Heart right ventricle (tissue), 16 donors: ENCODE results near the gene ZNF331. TPM values are rescaled to one million over a fixed set of nuclear protein-coding genes. Genes with fewer than 3 reads are reported as not detected.

Experiments
- ATAC-seq, 8 donors: fragments of 200-7000 bp; cut with Tn5 transposase; one replicate each; pipeline ENCODE4 v1.9.1; 2020; ENCODE audit warnings: mild to moderate bottlenecking in 8 of 8, moderate library complexity in 8 of 8, moderate number of reproducible peaks in 1 of 8
- DNase-seq, 2 donors: peaks; one replicate each; pipeline ENCODE4 v3.0.0-alpha.2; 2020
- H3K27ac ChIP-seq, 10 donors: fragments of 200-600 bp; sonication (generic) in 2 of 10; one replicate each; pipeline versions ENCODE4 v1.5.0 to v1.8.0; 2020 to 2022; ENCODE audit warnings: mild to moderate bottlenecking in 3 of 10
- H3K27me3 ChIP-seq, 7 donors: fragments of 200-600 bp; one replicate each; pipeline ENCODE4 v1.8.0; 2021 to 2022; ENCODE audit warnings: mild to moderate bottlenecking in 2 of 7
- H3K36me3 ChIP-seq, 9 donors: fragments of 200-600 bp; sonication (generic) in 1 of 9; one replicate each; pipeline versions ENCODE4 v1.5.0 to v1.8.0; 2020 to 2022; ENCODE audit warnings: mild to moderate bottlenecking in 2 of 9
- H3K4me1 ChIP-seq, 9 donors: fragments of 200-600 bp; sonication (generic) in 1 of 9; one replicate each; pipeline versions ENCODE4 v1.5.0 to v1.8.0; 2020 to 2022; ENCODE audit warnings: mild to moderate bottlenecking in 4 of 9
- H3K4me3 ChIP-seq, 10 donors: fragments of 200-600 bp; sonication (generic) in 2 of 10; one replicate each; pipeline versions ENCODE4 v1.5.0 to v1.8.0; 2020 to 2022; ENCODE audit warnings: mild to moderate bottlenecking in 7 of 10, moderate library complexity in 2 of 10
- H3K9me3 ChIP-seq, 11 donors: fragments of 200-600 bp in 10 of 11; sonication (generic) in 2 of 11; one replicate each; pipeline versions ENCODE4 v1.5.0 to v1.8.0; 2013 to 2022; ENCODE audit warnings: mild to moderate bottlenecking in 2 of 11, control low read depth in 1 of 11, moderate library complexity in 1 of 11
- CTCF ChIP-seq, 9 donors: fragments of 200-600 bp; sonication (generic) in 2 of 9; IDR thresholded peaks; one replicate each; pipeline versions ENCODE4 v1.5.0 to v1.8.0; 2021 to 2022; ENCODE audit warnings: antibody characterized with exemption in 9 of 9, mild to moderate bottlenecking in 5 of 9, moderate library complexity in 1 of 9
- WGBS, 2 donors: extraction: QIAGEN DNeasy Blood & Tissue Kit; methylation state at CpG; one replicate each; pipeline ENCODE4 v1.1.7; 2013; ENCODE audit warnings: inconsistent platforms in 1 of 2; 5-methylcytosine and 5-hydroxymethylcytosine counted together
- intact Hi-C, 10 donors: fragments of 100-400 bp; cut with DNase I; formaldehyde crosslinking; loops; one replicate each; pipeline versions ENCODE4 v1.11.1 to v1.14.2; 2022
- polyA plus RNA-seq, 2 donors: library from polyadenylated mRNA; stranded (reverse); fragments of 200-250 nt; gene quantifications; one replicate each; pipeline ENCODE4 v1.2.3, GENCODE V29; 2013
- total RNA-seq, 10 donors: library from RNA; stranded (reverse); fragmentation: NEBNext Ultra II Directional in 3 of 10; extraction: Animal tissue kit (Norgen Biotek cat#: 25700) in 3 of 10; gene quantifications; one replicate each; pipeline versions ENCODE4 v1.2.1 to v1.2.4, GENCODE V29; 2021 to 2023
- donor health status: Arrhythmogenic right ventricular cardiomyopathy.
- donor health status: ischemic (EF 13 %, LVEDD 7.1; RV severe dilation, severe dysfunction).
- donor health status: healthy with polysubstance abuse.
- donor health status: DM: no; HTN: yes; CAD: no.
- donor health status: DM: no; HTN: no; CAD: no.
- donor health status: ischemic (EF 25% LVEDD 6.9; RV normal size, moderate dysfunction).
- donor health status: ischemic (EF 25% LVEDD 5.7; RV mildly dilated, moderate dysfunction).
- donor health status: healthy.
- donor health status: DM: yes; HTN: yes; CAD: no.
- donor health status: Ischemic cardiomyopathy.
- donor health status: ischemic (EF 35%, LVEDD 5.7; RV mildly dilated, moderate dysfunction).
- donor health status: nonischemic (EF 11% LVEDD 7.7; RV severe dilation, severe dysfunction).
- donor health status: DM: yes; HTN: yes; CAD: no.
- donor health status: PGD.
- donor health status: ischemic (EF 29% LVEDD 5.4; RV normal size, mild dysfunction).
- donor health status: nonischemic (EF 23%, LVEDD 6.1; RV moderate dilation, normal function).

The ZNF331 gene
- total and polyA plus RNA-seq, 12 donors = 5.1 to 21.9 (median 14.4) TPM

- no peak for TF ChIP-seq CTCF (IDR thresholded peaks at IDR 0.05)
- DNase-seq = no peak
- no peak overlapping the region for H3K4me3 ChIP-seq
- WGBS, 2 donors = 19 to 23% methylated on average over 1 of the region's 1 CpG
- peak overlapping the region in 6 of 10 donors; percentile 3 to 88 (median 82) for H3K27ac ChIP-seq
- intact Hi-C loops = loop anchor here in 5 of 10 donors (5.0 to 10.0 kb wide), 3 partner anchors 86 to 324 kb away; partner anchors contain the start of genes ZNF665 (in 2 of the 5) and ZNF761 (in 2 of the 5)
- H3K9me3 ChIP-seq = peaks cover 0 to 14% (median 0%) of the 10 kb centered on the region in 11 donors
- peaks cover 0 to 25% (median 14%) of the 10 kb centered on the region in 9 donors for H3K4me1 ChIP-seq
- H3K27me3 ChIP-seq = no peaks in the 10 kb centered on the region
- ATAC-seq = no peak
- no peaks in the 10 kb centered on the region for H3K36me3 ChIP-seq
These were observed 19.2 kb upstream of the ZNF331 start for GRCh38 chr19:53518716-53519115.

DNA sequence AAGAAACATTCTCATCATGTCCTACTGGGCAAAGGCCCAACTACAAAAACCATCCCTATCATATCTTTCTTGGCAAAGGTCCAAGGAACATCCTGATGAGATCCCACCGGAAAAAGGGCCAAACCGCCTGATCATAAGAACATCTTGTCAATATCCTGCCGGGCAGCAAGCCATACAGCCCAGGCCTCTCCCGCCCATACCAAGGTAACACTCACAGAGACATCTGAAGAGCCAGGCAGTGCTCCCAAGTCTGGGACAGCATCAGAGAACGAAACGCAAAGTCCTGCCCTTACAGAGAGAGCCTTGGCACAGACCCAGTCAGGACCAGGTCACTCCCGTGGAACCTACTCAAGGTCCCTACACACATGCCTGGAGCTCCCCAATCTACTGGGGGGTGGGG is 18.5 kb upstream of the ZNF331 start:
- DNase-seq = no peak
- intact Hi-C loops = loop anchor here in 5 of 10 donors (5.0 to 10.0 kb wide), 3 partner anchors 87 to 325 kb away; partner anchors contain the start of genes ZNF665 (in 2 of the 5) and ZNF761 (in 2 of the 5)
- Histone ChIP-seq H3K27ac (peak overlapping the region in 8 of 10 donors; percentile 74 to 88 (median 82)), H3K27me3 (no peaks in the 10 kb centered on the region), H3K9me3 (peaks cover 0 to 15% (median 0%) of the 10 kb centered on the region in 11 donors), H3K4me3 (no peak overlapping the region), H3K4me1 (peaks cover 0 to 25% (median 14%) of the 10 kb centered on the region in 9 donors), H3K36me3 (no peaks in the 10 kb centered on the region)
- no peak for TF ChIP-seq CTCF (IDR thresholded peaks at IDR 0.05)
- WGBS, 2 donors = 45 to 55% methylated on average over 7 of the region's 7 CpGs
- ATAC-seq = peak in 1 of 8 donors; percentile 18

DNA sequence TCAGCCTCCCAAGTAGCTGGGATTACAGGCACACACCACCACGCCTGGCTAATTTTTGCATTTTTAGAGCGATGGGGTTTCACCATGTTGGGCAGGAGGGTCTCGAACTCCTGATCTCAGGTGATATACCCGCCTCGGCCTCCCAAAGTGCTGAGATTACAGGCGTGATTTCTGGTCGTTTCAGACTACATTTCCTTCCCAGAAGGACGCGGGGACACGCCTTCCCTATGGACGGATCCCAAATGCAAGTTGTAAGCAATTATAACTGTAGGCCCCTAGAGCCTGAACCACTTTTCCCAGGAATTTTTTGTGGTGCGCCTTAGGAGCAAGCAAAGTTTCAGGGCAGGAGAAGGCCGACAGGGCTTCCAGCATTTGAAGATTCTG is 17.8 kb upstream of the ZNF331 start:
- peaks cover 0 to 22% (median 0%) of the 10 kb centered on the region in 11 donors for H3K9me3 ChIP-seq
- peak overlapping the region; percentile 74 to 88 (median 82) for H3K27ac ChIP-seq
- peaks cover 0 to 25% (median 14%) of the 10 kb centered on the region in 9 donors for H3K4me1 ChIP-seq
- no peak for TF ChIP-seq CTCF (IDR thresholded peaks at IDR 0.05)
- H3K27me3 ChIP-seq = no peaks in the 10 kb centered on the region
- 45 to 49% methylated on average over 13 of the region's 13 CpGs for WGBS, 2 donors
- peak overlapping the region in 9 of 10 donors; percentile 20 to 73 (median 54) for H3K4me3 ChIP-seq
- no peaks in the 10 kb centered on the region for H3K36me3 ChIP-seq
- DNase-seq = no peak
- intact Hi-C loops = loop anchor here in 1 of 10 donors (10.0 kb wide), 1 partner anchor 325 kb away; the partner anchor contains the start of gene ZNF665
- ATAC-seq = no peak

DNA sequence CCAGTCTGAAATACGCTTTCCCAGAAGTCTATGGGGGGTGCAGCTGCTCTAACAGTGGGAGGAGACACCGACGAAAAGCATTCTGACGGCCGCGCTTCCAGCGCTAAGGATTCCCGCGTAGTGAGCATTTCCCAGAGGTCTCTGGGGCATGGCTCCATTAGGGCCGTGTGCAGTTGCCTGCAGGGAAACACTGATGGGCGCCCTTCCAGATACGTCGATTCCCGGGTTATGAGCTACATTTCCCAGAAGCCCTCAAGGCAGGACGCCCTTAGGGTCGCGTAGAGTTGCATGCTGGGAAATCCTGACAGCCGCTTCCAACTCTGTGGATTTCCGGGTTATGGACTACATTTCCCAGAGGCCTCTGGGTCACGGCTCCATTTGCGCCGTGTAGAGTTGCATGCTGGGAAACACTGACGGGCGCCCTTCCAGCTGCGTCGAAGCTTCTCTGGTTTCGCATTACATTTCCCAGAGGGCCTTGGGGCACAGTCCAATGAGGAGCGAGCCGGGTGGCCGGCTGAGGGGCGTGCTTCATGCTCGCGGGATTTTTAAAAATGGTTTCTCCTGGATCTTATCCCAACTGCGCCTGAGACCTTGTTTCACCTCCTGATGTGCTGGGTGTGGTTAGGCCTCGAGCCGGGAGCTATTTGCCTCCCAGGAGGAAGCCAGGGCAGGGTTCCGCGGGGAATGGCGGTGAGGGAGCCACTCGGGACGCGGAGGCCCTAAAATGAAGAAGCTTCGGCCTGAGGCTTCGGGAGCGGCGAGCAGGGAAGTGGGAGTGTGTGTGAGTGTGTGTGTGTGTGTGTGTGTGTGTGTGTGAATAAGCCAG is 17.2 kb upstream of the ZNF331 start:
- DNase-seq (peak; percentile 95 to 98), ATAC-seq (peak; percentile 96 to 100 (median 99))
- Histone ChIP-seq H3K27ac (peak overlapping the region; percentile 74 to 88 (median 82)), H3K4me1 (peaks cover 0 to 25% (median 14%) of the 10 kb centered on the region in 9 donors), H3K27me3 (no peaks in the 10 kb centered on the region), H3K9me3 (peaks cover 0 to 28% (median 5%) of the 10 kb centered on the region in 11 donors), H3K4me3 (peak overlapping the region; percentile 14 to 73 (median 52)), H3K36me3 (no peaks in the 10 kb centered on the region)
- intact Hi-C loops = loop anchor here in 1 of 10 donors (10.0 kb wide), 1 partner anchor 326 kb away; the partner anchor contains the start of gene ZNF665
- no peak for TF ChIP-seq CTCF (IDR thresholded peaks at IDR 0.05)
- 1% methylated on average over 46 of the region's 46 CpGs for WGBS, 2 donors
